Measurements from ENCODE around the gene CWF19L1.

DNA sequence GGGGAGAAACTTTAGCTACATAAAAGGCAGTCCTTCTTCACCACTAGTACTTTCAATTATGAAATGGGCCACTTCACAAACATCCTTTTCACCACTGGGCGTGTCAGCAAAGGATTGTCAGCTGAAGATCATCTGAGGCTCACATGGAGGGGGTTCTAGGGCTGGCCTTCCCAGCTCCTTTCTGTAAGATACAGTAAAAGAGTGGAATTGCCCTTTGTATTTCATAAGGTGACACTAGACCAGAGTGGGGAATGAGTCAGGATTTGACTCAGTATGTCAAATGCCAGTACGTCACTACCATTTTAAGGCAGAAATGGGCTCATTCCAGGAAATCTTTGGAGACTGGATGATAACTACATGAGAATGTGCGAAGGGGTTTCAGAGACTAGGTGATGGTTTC, 40.2 kb upstream of the CWF19L1 start:
- TF ChIP-seq TCF7 (CRISPR knock-in tag; IDR thresholded peaks at IDR 0.05; ENCODE audit: low read depth) (no peak), RELA (CRISPR knock-in tag; IDR thresholded peaks at IDR 0.05; ENCODE audit: borderline replicate concordance) (no peak), RORB (CRISPR knock-in tag; IDR thresholded peaks at IDR 0.05) (no peak), NR3C1 (CRISPR knock-in tag; conservative IDR thresholded peaks at IDR 0.05; ENCODE audit: low read depth) (no peak), CREB1 (CRISPR knock-in tag; IDR thresholded peaks at IDR 0.05) (no peak), EMX1 (CRISPR knock-in tag; IDR thresholded peaks at IDR 0.05) (no peak), FOXK1 (CRISPR knock-in tag; IDR thresholded peaks at IDR 0.05) (no peak)
- TF ChIP-seq, protein P1, sequence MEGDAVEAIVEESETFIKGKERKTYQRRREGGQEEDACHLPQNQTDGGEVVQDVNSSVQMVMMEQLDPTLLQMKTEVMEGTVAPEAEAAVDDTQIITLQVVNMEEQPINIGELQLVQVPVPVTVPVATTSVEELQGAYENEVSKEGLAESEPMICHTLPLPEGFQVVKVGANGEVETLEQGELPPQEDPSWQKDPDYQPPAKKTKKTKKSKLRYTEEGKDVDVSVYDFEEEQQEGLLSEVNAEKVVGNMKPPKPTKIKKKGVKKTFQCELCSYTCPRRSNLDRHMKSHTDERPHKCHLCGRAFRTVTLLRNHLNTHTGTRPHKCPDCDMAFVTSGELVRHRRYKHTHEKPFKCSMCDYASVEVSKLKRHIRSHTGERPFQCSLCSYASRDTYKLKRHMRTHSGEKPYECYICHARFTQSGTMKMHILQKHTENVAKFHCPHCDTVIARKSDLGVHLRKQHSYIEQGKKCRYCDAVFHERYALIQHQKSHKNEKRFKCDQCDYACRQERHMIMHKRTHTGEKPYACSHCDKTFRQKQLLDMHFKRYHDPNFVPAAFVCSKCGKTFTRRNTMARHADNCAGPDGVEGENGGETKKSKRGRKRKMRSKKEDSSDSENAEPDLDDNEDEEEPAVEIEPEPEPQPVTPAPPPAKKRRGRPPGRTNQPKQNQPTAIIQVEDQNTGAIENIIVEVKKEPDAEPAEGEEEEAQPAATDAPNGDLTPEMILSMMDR (IDR thresholded peaks at IDR 0.05), result no peak
- TF ChIP-seq, protein P2, sequence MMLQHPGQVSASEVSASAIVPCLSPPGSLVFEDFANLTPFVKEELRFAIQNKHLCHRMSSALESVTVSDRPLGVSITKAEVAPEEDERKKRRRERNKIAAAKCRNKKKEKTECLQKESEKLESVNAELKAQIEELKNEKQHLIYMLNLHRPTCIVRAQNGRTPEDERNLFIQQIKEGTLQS (CRISPR knock-in tag; conservative IDR thresholded peaks at IDR 0.05), result no peak
- TF ChIP-seq, protein P3, sequence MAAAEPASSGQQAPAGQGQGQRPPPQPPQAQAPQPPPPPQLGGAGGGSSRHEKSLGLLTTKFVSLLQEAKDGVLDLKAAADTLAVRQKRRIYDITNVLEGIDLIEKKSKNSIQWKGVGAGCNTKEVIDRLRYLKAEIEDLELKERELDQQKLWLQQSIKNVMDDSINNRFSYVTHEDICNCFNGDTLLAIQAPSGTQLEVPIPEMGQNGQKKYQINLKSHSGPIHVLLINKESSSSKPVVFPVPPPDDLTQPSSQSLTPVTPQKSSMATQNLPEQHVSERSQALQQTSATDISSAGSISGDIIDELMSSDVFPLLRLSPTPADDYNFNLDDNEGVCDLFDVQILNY (CRISPR knock-in tag; IDR thresholded peaks at IDR 0.05), result no peak
- TF ChIP-seq, protein P4, sequence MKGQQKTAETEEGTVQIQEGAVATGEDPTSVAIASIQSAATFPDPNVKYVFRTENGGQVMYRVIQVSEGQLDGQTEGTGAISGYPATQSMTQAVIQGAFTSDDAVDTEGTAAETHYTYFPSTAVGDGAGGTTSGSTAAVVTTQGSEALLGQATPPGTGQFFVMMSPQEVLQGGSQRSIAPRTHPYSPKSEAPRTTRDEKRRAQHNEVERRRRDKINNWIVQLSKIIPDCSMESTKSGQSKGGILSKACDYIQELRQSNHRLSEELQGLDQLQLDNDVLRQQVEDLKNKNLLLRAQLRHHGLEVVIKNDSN (CRISPR knock-in tag; IDR thresholded peaks at IDR 0.05), result no peak
- TF ChIP-seq, protein P5, sequence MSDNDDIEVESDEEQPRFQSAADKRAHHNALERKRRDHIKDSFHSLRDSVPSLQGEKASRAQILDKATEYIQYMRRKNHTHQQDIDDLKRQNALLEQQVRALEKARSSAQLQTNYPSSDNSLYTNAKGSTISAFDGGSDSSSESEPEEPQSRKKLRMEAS (CRISPR knock-in tag; IDR thresholded peaks at IDR 0.05), result no peak
